SW 1271 (cell line): ENCODE measurements around the gene SNRPB2.

Experiments used
- DNase-seq, 2 experiments: peaks; one replicate each; lab custom pipeline; 2025; lab: John Stamatoyannopoulos, UW

Gene SNRPB2

GRCh38 chr20:16729565-16730460 is at the start of gene SNRPB2:
Gene SNRPB2 (plus strand): TSS chr20:16730026. CDS start chr20:16731703, 1,677 bp downstream.
- DNase-seq, result peak; percentile 83 to 96

- no peak for DNase-seq
Measured at GRCh38 chr20:16684416-16684815, 45.4 kb upstream of the SNRPB2 start.

- DNase-seq, result no peak
Measured at GRCh38 chr20:16689906-16690305, 39.9 kb upstream of the SNRPB2 start.

GRCh38 chr20:16691381-16691780 is 38.4 kb upstream of the SNRPB2 start:
- DNase-seq, result no peak

- DNase-seq, result no peak
Measured at GRCh38 chr20:16692009-16692408, 37.8 kb upstream of the SNRPB2 start.

GRCh38 chr20:16692442-16692841 is 37.4 kb upstream of the SNRPB2 start:
- no peak for DNase-seq

- no peak for DNase-seq
Measured at GRCh38 chr20:16693278-16693677, 36.5 kb upstream of the SNRPB2 start.

GRCh38 chr20:16694161-16694560 is 35.7 kb upstream of the SNRPB2 start:
- no peak for DNase-seq

GRCh38 chr20:16695628-16696027 is 34.2 kb upstream of the SNRPB2 start:
- DNase-seq, result no peak

- no peak for DNase-seq
Measured at GRCh38 chr20:16699293-16699692, 30.5 kb upstream of the SNRPB2 start.

GRCh38 chr20:16701296-16701695 is 28.5 kb upstream of the SNRPB2 start:
- peak in 1 of 2 experiments; percentile 14 for DNase-seq

GRCh38 chr20:16703570-16703969 is 26.3 kb upstream of the SNRPB2 start:
- no peak for DNase-seq

GRCh38 chr20:16707674-16708073 is 22.2 kb upstream of the SNRPB2 start:
- no peak for DNase-seq

GRCh38 chr20:16708602-16709001 is 21.2 kb upstream of the SNRPB2 start:
- no peak for DNase-seq

GRCh38 chr20:16709017-16709416 is 20.8 kb upstream of the SNRPB2 start:
- no peak for DNase-seq

GRCh38 chr20:16710781-16711180 is 19.0 kb upstream of the SNRPB2 start:
- DNase-seq, result no peak

GRCh38 chr20:16711661-16712258 is 18.1 kb upstream of the SNRPB2 start:
- DNase-seq, result no peak

GRCh38 chr20:16712511-16712947 is 17.3 kb upstream of the SNRPB2 start:
- DNase-seq, result no peak

- no peak for DNase-seq
Measured at GRCh38 chr20:16713066-16713465, 16.8 kb upstream of the SNRPB2 start.

GRCh38 chr20:16714242-16714641 is 15.6 kb upstream of the SNRPB2 start:
- no peak for DNase-seq

GRCh38 chr20:16714751-16715150 is 15.1 kb upstream of the SNRPB2 start:
- no peak for DNase-seq

GRCh38 chr20:16719421-16719820 is 10.4 kb upstream of the SNRPB2 start:
- DNase-seq, result no peak

- DNase-seq, result no peak
Measured at GRCh38 chr20:16729080-16729479, 746 bp upstream of the SNRPB2 start.
